HEK293T (cell line): ENCODE results near the gene PABPN1.

Source experiments
- BHLHE40 ChIP-seq: fragments of 450-650 bp; IDR thresholded peaks from 2 replicates; pipeline ENCODE4 v1.6.1; 2016; ENCODE audit warnings: mild to moderate bottlenecking, moderate library complexity, borderline replicate concordance
- CTBP1 ChIP-seq: fragments of 450-650 bp; IDR thresholded peaks from 2 replicates; pipeline ENCODE4 v1.6.1; 2016; ENCODE audit warnings: borderline replicate concordance
- ELF4 ChIP-seq: fragments of 450-650 bp; IDR thresholded peaks from 2 replicates; pipeline ENCODE4 v1.6.1; 2017; ENCODE audit warnings: antibody characterized with exemption
- FOXA1 ChIP-seq: fragments of 450-650 bp; IDR thresholded peaks from 2 replicates; pipeline ENCODE4 v1.6.1; 2016; ENCODE audit warnings: mild to moderate bottlenecking
- FOXM1 ChIP-seq: fragments of 450-650 bp; IDR thresholded peaks from 2 replicates; pipeline ENCODE4 v1.6.1; 2017; ENCODE audit warnings: mild to moderate bottlenecking, borderline replicate concordance
- HDGF ChIP-seq: fragments of 450-650 bp; IDR thresholded peaks from 2 replicates; pipeline ENCODE4 v1.6.1; 2017; ENCODE audit warnings: antibody characterized with exemption, borderline replicate concordance
- LEF1 ChIP-seq: fragments of 450-650 bp; IDR thresholded peaks from 2 replicates; pipeline ENCODE4 v1.6.1; 2017; ENCODE audit warnings: mild to moderate bottlenecking, borderline replicate concordance
- NFRKB ChIP-seq: fragments of 450-650 bp; IDR thresholded peaks from 2 replicates; pipeline ENCODE4 v1.6.1; 2016; ENCODE audit warnings: mild to moderate bottlenecking, moderate library complexity
- SP1 ChIP-seq: fragments of 450-650 bp; IDR thresholded peaks from 2 replicates; pipeline ENCODE4 v1.6.1; 2017
- SUZ12 ChIP-seq: fragments of 450-650 bp; IDR thresholded peaks from 2 replicates; pipeline ENCODE4 v1.6.1; 2016; ENCODE audit warnings: mild to moderate bottlenecking

DNA sequence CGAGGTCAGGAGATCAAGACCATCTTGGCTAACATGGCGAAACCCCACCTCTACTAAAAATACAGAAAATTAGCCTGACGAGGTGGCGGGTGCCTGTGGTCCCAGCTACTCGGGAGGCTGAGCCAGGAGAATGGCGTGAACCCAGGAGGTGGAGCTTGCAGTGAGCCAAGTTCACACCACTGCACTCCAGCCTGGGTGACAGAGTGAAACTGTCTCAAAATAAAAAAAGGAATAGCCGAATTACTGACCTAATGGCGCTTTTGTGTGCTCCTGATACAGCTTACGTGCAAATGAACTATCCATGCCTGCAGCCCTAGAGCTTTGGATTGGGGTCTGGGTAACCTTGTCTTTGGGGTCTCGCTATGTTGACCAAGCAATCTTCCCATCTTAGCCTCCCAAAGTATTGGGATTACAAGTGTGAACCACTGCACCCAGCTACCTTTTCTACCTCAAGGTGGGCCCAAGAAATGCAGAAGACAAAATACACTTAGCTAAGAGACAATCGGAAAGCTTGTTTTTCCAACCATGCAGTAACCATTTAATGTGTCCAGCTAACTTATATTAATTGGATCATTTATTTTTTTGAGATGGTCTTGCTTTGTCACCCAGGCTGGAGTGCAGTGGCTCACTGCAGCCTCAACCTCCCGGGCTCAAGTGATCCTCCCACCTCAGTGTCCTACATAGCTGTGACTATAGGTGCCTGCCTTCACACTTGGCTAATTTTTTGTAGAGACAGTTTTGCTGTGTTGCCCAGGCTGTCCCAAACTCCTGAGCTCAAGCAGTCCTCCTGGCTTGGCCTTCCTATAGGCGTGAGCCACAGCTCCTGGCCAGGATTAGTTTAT lies 5.5 kb downstream of the PABPN1 start:
- TF ChIP-seq SUZ12 = no peak
- TF ChIP-seq LEF1 = no peak
- no peak for TF ChIP-seq FOXA1
- no peak for TF ChIP-seq NFRKB
- no peak for TF ChIP-seq BHLHE40
- TF ChIP-seq CTBP1 = no peak
- TF ChIP-seq SP1 = no peak
- TF ChIP-seq HDGF = no peak
- TF ChIP-seq ELF4 = no peak
- no peak for TF ChIP-seq FOXM1
